Measurements from ENCODE around the gene HAUS7.
"Not testable (repeated sequence)": the region's sequence is repeated elsewhere in the genome, so short reads cannot be mapped to it uniquely, and the experiment has no call there.

HAUS7 gene

DNA sequence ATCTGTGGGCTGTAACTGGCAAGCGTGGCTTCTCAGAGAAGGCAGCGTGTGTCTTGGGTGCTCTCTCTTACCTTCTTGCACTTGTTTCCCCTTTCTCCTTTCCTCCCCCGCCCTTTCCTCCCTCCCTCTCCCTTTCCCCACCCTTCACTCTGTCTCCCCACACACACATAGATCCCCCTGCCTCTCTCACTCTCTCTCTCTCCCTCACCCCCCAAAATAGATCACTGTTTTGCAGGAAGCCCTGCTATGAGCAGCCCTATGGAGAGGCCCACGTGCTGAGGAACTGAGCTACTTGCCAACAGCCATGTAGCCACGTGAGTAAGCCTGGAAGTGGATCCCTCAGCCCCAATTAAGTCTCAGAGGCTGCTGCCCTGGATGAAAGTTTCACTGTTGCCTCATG lies 65.0 kb downstream of the HAUS7 start:
- no peak for DNase-seq

DNA sequence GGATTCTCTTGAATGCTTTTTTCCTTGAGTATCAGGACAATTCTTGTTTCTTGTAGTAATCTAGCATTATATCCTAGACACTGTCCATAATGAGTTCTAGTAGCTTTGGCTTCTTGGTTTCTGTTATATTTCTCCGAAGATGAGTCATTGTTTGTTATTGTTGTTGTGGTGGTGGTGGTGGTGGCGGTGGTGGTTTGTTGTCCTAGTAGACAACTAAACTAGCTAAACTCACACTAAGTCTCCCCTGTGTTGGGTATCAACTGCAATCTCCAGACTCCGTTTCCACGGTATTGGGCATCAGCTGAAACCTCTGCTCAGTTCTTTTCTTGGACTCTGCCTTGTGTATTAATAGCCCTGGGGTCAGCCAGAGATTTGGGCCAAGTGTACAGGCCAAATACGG lies 66.0 kb downstream of the HAUS7 start:
- not testable (repeated sequence) for DNase-seq

DNA sequence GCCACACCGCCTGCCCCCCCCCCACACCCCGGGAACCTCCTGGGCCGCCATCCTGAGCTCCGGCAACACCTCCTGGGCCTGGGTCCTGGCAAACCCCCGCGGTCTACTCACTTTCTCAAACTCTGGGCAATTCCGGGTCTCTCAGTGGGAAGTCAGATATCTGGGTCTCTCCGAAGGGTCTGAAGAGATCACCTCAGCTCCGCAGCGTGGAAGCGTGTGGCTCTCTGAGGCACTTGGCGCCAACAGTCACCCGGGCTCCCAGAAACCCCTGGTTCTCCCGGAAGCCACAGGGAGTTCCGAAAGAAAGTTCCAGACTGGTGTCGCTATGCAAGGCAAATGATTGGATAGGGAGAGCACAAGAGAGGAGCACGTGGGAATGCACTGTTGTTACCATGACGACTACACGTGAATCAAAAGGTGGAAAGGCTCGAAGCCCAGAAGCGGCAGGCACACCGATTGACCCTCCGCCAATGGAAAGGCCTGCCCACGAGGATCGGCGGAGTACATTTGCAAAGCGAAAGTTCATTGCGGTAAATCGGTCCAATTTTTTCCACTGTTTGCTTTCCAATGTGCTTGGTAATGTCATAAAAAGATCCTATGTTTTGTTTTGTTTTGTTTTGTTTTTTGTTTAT lies 69.1 kb downstream of the HAUS7 start, which contains the start of gene PNMA6E:
Gene PNMA6E, minus strand, starts transcription at position 218 of the 632 bp plus-strand sequence. CDS start 2,501 bp downstream, outside the sequence.
- DNase-seq: no peak

DNA sequence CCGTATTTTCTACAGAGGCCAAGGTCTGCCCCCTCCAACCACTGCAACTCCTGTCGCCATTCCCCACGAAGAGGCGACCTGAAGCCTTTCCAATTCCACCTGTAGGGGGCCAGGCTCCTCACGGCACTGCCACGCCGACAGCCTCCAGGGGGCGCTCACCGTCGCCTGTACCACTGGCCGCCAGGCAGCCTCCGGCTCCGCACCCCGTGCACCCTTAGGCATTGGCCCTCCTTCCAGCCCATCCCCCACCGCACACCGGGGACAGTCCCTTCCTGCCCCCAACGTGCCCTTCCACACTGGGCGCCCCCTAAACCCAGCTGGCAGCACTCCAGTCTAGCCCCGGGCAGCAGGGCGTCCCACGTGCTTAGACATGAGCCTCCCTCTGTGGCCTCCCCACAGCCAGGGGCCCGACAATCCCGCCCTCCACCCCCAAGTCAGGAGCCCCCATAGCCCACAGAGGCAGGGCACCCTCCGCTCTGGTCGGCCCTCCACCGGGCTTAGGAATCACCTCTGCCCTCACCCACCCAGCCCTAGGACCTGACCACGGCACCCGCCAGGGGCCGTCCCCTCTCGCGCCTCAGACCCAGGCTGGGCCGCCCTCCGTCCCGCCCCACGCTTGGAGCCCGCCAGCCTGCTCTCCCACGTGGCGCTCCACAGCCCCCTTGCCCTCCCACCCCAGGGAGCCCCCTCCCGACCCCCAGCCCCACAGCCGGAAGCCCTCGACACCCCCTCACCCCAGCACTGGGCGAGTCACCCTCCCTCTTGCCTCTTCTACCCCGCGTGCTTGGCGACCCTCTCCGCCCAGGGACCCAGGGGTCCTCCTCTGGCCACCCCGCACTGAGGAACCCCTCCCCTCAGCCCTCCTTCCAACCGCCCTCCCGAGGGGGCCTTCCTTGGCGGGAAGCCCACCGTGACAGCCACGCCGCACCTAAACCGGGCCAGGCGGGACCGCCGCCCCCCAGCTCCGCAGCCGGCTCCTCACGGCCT lies 69.9 kb downstream of the HAUS7 start:
- DNase-seq: peak; percentile 44

DNA sequence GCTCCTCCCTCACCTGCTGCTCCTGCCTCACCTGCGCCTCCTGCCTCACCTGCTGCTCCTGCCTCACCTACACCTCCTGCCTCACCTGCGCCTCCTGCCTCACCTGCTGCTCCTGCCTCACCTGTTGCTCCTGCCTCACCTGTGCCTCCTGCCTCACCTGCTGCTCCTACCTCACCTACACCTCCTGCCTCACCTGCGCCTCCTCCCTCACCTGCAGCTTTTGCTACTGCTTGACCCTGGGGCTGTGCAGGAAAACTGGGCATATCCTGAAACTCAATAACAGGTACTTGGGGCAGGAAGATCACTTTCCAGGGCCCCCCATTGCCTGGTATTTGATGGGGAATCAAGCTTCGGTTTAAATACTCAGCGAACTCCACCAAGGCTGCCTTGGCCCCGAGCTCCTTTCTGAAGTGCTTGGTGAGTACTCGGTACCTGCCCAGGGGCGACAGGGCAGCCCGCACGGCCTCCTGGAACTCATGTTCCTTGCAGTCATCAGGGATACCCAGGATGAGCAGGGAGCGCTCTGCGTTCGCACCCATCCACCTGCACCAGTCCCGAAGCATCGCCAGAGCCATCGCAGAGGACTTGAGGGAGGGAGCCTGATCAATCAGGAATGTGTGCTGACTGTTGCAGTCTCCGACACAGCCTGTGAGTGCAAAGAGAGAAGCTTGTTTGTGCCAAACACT lies 72.0 kb downstream of the HAUS7 start:
- DNase-seq: no peak

Measured in CD4-positive, alpha-beta T cell treated with Interleukin-12 subunit alpha and Interleukin-12 subunit beta, for 1 hour (primary cell).